GM21737 (cell line): ENCODE results near the gene CRYBA4.
A peak's percentile ranks its signal among the peaks of the same experiment; 100 is the strongest.

Experiments used
- ATAC-seq: cut with Tn5 transposase; IDR thresholded peaks from one replicate; pipeline ENCODE4 v1.9.1; 2021; ENCODE audit warnings: mild to moderate bottlenecking, moderate library complexity; ENCODE audit not compliant: unreplicated experiment

The CRYBA4 gene

DNA sequence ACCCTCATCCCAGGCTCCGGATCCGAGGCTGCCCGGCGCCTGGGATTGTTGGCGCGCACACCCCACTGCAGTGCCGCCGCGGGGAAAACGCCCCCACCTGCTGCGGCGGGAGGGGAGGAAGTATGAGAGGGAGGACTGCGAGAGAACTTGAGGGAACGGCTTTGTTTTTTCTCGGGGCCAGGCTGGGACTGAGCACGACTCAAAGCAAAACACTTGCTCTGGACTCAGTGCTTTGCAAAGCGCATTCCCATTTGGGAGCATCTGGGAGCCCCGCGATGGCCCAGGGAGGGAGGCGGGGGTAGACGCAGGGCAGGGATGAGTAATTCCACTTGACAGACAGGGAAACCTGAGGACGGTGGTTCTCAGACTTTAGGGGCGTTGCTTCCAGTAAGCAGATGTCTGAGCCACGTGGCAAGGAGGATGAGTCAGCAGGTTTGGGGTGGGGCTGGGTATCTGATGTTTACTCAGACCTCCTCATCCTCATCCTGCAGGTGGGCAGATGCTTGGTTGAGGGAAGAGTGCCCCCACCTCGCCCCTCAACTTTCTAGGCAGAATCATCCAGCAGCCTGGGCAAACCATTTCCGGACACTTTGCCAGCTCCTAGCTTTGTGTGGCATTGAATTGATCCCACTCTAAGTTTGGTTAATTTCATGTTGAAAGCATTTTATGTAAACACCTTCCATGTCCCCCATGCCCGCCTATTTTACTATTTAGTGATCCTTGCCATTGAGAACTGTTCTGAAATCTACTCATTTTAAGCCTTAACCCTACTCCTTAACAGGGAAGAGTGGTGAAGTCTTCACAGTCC is 37.1 kb downstream of the CRYBA4 start:
- peak; percentile 69 for ATAC-seq

DNA sequence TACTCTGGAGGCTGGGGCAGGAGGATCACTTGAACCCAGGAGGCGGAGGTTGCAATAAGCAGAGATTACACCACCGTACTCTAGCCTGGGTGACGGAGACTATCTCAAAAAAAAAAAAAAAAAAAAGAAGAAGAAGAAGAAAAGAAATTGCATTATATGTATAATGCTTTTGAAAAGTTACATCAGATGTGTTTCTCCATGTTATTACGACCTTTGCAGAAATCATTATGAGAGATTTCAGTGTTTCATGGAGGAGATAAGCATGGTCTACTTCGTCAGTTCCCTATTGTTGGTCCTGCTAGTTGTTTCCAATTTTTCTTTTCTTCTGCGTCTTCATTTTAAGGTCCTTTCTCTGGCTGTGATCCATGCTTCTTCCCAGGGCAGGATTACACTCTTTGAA is 38.6 kb downstream of the CRYBA4 start:
- ATAC-seq: no peak

DNA sequence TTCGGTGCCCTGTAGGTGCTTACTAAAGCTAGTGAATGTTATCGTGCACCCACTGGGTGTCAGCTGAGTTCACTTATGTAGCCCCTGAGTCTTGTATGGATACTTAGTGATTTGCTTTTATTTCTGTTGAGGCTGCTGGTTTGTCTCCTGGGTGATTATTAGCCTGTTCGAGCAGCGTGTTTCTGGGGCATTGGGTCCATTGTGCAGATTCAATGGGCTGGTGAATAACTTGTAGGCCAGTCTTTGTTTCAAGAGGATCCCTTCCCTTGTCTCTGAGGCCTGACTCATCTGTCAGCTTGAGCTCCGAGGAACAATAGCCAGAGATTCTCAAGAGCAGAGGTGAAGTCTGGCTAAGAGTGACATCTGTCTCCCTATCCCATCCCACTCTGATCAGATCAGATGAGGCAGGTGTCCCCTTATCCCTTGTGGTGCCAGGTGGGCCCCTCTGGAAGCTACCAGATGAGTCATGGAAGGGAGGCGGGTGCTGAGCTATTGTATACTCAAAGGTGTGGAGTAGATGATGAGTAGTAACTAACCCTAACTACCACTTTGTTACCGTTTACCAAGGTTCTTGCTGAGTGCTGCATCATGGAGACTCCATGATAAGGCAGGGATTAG is 39.3 kb downstream of the CRYBA4 start:
- ATAC-seq: no peak

DNA sequence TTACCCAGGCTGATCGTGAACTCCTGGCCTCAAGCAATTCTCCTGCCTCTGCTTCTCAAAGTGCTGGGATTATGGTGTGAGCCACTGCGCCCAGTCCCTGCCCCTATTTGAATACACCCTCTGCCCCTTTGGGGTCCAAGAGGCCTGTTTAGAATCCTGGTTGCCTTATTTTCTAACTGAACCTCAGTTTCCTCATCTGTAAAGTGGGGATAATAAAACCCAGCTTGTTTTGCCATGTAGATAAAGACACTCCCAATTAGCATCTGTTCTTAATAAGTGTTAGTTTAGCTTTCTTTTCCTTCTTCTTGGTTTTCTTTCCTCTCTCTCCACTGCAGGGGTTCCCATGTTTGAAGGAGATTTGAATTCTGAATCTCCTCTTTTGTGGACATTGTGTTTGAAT is 40.4 kb downstream of the CRYBA4 start:
- ATAC-seq: no peak

DNA sequence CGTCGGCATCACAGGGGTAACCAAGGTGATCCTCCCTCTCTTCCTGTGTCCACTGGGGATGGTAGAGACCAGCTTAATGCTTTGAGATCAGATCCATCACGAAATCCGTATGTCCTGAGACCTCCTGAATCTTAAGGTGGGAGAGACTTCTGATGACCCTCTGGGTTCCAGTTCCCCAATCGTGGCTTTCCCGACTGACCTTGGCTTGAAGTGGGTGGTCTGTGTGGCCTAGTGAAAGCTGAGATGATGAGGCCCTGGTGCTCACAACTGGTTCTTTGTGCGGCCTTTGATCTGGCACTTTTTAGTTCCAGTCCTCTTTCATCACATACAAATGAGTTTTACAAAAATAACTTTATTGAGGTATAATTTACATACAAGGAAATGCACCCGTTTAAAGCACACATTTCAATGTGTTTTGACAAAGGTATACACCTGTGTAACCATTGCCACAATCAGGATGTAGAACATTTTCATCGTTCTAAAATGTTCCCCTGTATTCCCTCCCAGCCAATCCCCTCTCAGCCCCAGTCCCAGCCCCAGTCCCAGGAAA is 41.7 kb downstream of the CRYBA4 start:
- no peak for ATAC-seq

DNA sequence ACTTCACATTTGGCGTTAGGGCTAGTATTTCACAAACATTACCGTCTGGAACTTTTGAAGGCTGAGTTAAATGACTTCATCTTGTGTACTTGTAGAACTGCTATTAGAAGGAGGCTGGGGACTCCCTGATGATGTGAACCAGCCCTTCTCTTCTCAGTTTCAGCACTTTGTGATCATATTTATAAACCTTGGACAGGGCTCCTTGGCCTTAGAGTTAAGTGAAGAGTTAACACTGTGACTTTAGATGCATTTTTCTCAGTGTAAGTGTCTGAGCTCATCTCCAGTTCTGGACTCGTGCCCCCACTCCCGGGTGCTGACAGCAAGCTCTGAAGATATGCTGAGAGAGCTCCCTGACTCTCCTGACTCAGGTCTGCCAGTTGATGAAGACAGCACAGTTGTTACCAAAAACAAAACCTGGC is 44.1 kb downstream of the CRYBA4 start:
- ATAC-seq: no peak

DNA sequence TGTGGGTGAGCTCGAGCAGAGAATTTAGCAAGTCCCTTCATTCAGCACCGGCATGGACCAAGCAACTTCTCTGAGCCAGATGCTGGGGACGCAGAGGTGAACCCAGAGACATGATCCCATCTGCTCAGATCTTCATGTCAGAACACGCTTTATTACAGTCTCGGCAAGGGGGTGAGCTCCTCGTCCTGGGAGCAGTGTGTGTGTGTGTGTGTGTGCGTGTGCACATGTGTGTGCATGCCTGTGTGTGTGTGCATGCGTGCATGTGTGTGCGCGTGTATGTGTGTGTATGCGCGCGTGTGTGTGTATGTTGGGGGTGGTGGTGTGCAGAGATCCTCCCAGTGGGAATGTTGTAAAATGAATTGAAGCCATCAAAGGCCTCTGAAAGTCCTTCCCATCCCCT is 45.4 kb downstream of the CRYBA4 start:
- ATAC-seq: no peak

DNA sequence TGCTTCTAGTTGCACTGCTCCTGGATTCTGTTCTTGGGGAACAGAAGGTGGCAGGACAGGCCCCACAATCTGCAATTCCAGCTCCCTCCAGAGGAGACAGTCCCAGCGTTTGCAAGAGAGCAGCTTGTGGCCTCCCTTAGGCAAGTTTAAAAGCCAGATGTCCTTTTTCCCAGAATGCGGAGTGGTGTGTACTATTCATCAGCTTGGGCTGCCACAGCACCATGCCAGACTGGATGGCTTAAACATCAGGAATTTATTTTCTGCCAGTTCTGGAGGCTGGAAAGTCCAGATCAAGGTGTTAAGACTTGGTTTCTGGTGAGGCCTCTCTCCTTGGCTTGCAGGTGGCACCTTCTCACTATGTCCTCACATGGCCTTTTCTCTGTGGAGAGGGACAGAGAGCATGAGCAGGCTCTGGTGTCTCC is 47.3 kb downstream of the CRYBA4 start:
- no peak for ATAC-seq

DNA sequence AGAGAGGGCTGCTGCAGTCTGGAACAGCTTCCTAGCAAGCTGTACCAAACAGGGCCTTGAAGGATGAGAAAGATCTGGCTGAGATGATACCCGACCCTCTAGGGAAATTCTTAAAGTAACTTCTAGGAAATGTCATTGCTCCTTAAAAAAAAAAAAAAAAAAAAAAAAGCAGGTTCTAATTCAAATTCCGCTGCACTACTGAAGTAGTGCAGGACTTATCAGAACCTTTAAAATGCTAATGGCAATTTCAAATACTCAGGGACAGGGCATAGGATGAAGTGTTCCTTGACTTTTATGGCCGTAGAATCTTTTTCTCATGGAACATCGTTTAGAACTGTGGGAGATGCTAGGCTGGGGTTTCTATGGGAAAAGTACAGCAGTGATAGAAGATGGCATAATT is 48.7 kb downstream of the CRYBA4 start:
- ATAC-seq: no peak

DNA sequence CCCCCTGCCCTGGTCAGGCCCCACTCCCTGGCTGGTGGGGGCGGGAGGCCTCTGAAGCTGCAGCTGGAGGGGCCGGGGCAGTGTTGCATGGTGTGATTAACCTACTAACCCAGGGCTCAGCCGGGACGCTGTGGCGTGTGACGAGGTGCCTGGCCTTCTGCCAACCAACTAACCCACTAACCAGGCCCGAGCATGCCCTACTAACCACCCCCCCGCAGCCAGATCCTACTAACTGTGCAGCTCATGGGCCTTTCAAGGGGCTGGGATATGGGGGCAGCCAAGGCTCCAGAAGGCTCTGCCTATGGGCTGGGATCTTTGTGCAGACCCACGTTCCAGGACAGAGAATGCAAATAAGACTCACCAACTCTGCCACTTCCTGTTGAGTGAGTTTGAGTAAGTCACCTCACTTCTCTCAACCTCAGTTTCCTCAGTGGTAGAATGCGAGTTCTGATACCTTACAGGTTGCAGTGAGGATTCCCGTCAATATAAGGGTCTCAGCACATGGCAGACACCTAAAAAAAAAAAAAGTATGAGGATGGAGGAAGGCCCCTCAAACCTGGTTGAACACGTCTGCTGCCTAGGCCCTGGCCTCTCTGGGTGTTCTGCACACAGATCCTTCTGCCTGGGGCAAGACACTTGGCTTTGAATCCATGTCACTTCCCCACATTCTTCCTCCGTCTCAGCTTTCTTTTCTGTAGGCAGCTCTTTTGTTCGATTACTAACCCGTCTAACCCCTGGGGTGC is 49.7 kb downstream of the CRYBA4 start:
- no peak for ATAC-seq

DNA sequence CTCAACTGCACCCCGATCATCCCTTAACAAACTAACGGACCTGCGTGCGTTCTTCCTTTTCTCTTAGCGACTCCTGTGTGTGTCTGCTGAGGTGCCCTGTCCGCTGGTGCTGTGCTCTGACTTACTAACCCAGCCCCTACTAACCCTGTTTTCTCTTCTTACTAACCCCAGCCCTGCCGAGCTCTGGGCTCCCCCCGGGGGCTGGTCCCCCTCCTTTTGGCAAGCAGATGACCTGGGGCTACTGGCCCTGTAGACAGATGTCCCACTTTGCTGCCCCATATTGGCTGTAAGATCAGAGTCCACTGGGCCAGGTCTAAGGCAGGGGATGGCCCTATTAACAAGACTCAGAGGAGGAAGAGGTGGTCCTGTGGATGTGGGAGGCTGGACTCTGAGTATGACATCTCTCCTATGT is 50.3 kb downstream of the CRYBA4 start:
- ATAC-seq: peak; percentile 6

DNA sequence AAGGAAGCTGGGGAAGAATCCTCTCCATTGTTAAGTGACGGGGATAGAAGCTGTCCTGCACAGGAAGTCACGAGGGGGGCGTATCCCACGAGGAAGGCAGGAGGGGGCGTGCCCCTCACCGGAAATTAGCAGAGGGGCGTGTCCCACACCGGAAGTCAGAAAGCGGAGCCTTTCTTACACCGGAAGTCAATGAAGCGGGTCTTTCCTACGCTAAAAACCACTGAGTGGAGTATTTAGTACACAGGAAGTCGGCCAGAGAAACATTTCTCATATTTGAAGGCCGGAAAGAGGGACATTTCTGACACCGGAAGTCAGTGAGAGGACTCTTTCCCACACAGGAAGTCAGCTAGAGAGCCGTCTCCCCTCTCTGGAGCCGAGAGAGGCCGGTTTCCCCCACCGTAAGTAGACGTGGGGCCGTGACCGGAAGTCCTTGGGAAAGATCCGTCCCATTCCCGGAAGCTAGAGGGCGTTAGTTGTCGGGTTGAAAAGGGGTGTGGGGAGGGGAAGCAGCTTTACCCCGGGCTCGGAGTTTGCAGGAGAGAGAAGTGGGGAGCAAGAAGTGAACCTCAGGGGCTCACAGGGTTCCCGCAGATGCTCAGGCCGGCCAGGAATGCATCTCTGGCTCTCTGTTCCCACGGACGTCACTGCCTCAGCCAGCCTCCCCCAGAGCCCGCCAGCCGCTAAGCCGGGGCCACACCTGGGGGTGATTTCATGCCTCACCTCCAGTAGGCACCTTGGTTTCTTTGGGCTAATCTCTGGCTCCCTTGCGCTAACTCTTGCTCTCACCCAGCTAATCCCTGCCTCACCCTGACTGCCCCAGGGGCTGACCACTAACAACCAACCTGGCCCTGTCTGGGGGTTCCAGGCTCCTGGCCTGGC is 51.1 kb downstream of the CRYBA4 start:
- peak; percentile 53 for ATAC-seq

DNA sequence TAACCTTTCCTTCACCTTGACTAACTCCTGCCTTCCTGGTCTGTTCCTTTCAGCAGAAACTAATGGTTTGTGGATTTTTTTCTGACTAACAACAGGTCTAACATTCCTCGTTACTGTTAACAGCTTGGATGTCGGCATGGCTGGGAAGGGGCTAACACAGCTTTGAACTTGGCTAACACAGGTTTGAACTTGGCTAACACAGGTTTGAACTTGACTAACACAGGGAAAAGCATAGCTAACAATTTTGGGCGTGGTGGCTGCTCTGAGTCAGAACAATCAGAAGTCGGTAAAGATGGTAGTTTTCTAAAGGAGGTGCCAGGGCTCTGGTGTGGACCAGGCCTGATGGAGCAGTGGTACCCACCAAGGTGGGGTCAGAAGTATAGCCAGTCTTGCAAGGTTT is 51.7 kb downstream of the CRYBA4 start:
- no peak for ATAC-seq

DNA sequence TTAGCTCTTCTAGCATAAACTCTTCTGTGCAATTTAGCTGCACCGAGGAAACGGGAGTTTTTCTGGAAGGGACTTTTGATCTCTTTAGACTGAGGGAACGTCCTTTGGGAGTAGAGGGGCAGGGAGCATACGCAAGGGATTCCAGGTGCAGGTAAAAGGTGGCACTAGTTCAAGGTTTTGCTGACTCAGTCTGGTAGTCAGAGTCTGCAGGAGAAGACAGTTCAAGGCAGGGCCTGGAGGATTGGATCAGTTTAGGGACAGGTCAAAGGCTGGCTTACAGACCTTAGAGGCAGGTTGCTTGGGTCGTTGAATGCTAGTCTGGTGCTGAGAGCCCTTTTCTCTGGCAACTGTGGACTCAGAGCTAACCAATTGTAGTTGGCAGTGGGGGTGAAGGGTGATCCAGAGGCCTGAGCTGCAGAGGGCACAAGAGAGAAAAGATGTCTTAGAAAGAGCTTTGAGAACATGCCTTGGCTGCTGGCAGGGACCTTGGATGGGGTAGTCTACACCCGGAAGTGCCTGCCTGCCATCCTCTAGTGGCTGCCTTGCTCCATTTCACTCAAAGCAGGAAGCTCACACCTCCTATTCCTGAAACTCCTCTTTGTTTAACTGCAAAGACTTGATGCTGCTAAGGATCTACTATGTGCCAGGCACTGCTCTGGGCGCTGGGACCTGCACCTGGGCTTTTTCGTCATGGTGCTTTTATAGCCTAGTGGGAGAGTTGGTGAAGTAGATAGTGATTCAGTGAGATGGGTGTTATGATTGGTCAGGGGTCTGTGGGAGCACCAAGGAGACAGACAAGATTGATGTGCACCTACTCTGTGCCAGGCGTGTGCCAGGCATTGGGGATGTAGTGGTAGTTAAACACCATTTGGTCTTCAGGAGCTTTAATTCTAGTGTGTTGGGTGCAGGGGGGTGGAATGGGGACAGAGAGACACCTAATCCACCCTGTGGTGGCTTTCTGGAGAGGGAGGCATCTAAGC is 52.7 kb downstream of the CRYBA4 start:
- no peak for ATAC-seq

DNA sequence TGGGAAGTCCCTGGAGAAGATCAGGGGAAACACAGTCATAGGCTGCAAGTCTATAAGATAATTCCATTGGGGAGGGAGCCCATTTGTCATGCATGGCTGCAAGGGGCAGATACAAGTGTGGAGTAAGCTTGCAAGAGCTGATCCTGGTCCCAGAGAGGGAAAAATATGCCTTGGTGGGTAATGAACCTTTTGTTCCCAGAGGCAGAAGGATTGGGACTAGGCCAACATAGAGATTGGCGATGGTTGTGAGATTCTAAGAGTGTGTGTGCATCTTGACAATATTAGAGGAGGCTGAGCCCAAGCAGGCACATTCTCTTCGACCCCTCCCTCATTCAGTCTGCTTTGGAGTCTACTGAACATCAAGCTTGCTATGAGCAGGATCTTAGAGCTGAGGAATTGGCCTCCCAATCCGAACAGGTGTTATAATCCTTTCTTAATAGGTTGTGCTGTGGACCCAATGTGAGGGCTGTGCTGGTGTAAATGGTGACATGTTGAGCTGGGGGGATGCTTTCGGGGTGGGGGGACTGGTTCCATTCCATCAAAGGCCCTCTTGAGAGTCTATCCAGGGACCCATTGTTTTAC is 54.0 kb downstream of the CRYBA4 start:
- ATAC-seq: no peak

DNA sequence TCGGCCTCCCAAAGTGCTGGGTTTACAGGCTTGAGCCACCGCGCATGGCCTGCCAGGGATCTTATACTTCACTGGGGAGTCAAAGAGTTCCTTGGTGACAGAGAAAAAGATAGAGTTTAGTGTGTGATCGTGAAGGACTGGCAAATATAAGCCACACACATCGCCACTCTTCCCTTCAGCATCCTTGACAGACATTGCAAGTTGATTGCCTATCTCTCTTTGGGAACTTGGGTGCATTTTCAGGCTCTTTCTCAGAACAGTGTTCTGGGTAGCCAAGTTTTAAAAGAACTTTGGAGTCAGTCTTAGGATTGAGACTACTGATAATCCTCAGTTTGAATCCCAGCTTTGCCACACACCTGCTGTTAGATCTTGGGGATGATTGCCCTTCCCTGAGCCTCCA is 55.5 kb downstream of the CRYBA4 start:
- no peak for ATAC-seq

DNA sequence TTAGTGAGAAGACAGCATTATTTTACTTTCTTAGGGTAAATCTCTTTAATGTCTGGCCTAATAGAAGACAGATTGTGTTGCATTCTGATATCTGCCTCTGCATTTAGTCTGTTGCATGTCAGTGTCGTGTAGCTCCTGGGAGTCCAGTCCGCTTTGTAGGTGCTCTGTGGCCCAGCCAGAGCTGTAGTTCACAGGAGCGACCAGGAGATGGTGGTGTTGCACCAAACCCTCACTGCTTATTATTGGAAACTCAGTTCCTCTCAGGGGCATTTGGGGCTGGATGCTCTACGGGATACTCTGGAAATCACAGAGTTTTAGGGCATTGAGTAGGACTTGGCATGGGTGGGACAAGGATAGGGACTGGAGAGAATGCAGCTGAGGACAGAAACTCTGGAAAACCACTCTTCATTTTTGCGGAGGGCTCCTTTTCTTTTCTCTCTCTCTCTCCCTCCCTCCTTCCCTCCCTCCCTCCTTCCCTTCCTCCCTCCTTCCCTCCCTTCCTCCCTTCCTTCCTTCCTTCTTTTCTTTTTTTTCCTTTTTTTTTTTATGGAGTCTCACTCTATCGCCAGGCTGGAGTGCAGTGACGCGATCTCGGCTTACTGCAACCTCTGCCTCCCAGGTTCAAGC is 57.4 kb downstream of the CRYBA4 start:
- no peak for ATAC-seq
